Measurements from ENCODE around the gene HTT. TPM values are rescaled to one million over a fixed set of nuclear protein-coding genes. Genes with fewer than 3 reads are reported as not detected.

Gene HTT
- total and polyA plus RNA-seq, 2 of the 8 experiments (the other 6 are each of a cell fraction or from before 2014, with no cell fraction given): 24.0 to 71.0 TPM

DNA sequence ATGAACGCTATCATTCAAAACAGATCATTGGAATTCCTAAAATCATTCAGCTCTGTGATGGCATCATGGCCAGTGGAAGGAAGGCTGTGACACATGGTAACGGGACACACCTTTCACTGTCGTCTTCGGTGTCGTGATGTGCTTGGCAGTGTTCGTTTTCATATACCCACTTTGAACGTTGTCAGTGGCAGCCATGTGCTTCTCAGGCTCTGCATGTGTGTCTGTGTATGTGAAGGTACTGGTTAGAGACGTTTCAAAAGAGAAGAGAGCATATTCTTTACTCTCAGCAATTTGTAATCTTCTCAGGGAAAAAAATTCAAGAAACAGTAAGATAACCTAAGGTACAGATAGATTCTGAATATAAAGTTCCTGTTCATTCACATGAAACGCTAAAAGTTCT lies 103.9 kb downstream of the HTT start (continued):
- TF ChIP-seq TAF7 (optimal IDR thresholded peaks at IDR 0.05; ENCODE audit: borderline replicate concordance, low read depth, low read length) (no peak), SP1 (IDR thresholded peaks at IDR 0.05; ENCODE audit: low read depth, low read length) (no peak)
